NCI-H1694 (cell line): ENCODE data around the gene BMPER.

Source experiments
- DNase-seq: peaks from one replicate; lab custom pipeline; 2025; lab: John Stamatoyannopoulos, UW

Gene BMPER

DNA sequence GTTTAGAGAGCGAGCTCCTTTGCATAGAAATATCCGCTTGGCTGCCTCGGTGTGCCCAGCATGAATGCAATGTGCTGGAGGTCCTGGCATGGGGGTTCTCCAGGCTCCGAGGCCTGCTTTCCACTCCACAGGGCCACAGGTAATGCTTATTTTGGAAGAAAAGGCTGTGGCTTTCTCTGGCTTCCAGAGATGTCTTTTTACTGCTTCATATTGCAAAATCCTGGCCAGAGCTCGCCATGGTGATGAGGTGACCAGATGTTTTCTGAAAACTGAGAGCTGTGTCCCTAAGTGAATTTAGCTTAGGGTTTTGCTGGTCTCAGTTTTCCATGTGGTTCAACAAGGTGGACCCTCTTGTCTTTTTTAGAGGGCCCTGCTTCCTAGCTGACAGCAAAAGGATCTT is 65.2 kb downstream of the BMPER start:
- no peak for DNase-seq

DNA sequence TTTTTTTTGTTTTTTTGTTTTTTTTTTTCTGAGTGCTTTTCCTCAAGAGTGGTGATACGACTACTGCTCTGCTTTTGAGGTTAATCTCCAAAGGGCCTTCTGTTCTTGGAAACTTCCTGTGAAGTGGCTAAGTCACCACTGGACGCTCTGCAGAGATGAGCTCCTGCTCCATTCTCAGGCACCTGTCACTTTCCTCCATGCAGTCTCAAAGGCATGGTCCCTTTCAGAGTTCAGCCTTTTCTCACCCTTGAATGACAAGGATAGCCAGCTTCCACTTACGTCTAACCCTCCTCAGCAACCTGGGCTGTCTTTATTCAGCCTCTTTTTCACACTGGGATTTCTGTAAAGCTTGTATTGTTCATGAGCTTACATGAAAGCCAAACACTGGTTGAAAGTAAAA is 65.8 kb downstream of the BMPER start:
- no peak for DNase-seq

DNA sequence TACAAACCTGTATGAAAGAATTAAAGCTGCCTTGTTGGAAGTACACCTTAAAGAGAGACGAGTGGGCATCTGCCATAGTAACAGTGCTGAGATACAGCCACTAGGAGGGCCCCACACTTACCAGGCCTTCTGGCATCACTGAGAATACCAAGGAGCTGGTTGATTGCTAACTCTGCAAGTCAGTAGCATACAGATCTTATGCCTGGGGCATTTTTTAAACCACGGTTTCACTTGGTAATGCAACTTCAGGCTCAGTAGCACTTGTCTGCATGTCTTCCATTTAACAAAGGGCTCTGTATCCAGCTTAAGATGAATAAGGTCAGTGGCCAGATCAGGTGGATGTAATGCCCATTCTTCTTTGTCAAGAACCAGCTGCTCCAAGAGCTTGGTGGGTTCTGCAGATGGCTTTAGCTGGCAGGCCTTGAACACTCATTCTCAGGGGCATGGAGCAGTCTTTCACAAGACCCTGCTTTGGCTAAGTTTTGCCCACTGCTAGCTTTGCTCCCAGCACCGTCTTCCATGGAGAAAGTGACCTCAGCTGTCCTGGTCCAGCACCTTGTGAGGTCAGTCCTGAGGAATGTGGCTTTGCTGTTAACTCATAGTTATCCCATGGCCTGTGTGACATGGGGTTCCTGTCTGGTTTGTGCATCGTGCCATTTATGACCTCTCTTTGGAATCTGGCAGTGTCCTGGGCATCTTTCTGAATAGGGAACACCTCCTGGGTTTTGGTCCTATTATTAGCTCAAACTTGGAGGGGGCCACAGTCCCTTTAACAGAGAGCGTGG is 68.1 kb downstream of the BMPER start:
- no peak for DNase-seq

DNA sequence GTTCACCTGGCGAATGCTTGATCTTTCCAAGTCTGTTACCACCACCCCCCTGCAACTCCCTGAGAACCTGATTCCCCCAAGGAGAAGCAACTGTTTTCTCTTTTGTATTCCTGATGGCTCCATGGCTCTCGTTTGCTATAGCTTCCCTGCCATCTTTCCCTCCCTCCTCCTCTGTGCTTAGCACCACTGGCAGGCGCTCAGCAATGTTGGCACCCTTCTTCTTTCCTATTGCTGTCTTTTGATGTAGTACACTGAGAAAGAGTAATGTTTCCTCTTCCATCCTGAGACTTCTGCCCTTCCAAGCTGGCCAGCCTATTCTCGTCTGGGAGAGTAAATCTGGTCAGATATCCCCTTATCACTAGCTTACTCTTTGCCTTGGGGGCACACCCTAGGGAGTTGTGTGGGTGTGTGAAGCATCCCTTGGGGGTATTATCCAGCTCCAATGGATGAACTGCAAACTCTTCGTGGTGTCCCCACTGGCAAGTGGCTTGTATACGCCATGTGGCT is 74.0 kb downstream of the BMPER start:
- DNase-seq = no peak

DNA sequence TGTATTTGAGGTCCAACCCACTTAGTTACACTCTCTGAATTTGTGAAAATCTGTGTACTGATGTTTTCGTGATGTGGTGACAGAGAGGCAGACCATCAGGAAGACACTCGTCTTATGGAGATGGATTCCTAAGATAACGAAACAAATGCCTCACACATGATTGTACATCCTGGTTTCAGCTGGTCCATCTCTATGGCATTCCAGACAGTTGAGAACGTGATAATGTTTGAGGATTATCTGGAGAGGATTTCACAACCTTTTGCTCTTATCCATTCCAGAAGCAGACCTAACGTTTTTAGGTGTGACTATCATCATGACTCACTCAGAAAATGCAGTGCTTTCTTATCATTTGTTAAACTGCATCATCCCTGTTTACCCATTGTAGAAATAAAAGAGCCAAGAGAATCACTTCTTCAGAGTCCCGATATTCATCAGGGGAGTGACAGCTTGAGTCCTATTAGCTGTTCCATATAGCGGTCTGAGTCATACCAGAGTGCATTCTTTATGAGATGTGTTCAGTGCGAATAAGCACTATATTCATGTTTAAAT is 74.5 kb downstream of the BMPER start:
- DNase-seq = no peak

DNA sequence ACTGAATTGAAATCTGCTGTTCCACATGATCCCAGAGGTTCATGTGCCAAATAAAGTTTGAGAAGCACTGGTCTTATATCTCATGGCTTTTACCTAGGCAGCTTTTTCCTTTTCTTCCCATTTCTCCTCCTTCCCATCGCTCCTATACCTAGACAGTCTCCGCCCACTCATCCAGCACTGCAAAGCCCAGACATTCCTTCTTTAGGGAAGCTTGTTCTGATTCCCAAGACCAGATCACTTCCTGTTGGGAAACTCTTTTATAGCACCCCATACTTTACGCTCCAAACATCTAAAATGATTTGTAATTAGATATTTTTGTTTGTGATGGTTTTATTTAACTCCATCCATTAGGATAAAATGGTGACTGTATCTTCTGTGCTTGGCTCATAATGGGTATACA is 75.9 kb downstream of the BMPER start:
- DNase-seq = no peak

DNA sequence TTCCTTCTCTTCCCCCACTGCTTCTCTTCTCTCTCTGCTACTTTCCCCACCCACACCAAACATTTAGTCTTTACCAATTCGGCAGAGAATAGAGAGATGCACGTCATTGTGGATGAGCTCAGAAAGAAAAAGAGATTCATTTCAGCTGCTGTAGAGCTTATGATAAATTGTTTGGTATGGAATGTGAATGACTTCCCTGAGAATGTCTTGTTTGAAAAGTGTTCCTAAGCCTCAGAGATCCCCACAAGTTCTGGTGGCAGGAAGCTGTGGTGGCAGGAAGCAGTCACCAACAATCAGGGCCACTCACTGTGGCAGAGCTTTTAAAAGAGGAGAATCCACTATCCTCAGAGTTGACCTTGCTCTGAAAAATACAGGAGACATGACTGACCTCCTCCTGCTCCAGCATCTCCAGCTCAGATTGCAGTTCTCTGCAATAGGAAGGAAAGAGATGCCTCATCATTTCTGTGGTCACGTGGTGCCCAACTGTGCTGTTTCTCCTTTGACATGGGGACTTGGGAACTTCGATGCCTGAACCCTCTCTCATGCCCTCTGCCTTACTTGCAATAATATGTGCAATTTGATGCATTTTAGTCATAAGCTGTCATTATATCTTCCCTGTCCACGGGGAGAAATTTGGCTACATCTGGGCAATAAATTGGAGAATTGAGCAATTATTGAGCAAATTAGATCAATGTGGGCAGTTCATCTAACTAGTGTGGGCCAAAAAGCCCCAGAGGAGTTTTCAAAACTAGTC is 76.5 kb downstream of the BMPER start:
- no peak for DNase-seq

DNA sequence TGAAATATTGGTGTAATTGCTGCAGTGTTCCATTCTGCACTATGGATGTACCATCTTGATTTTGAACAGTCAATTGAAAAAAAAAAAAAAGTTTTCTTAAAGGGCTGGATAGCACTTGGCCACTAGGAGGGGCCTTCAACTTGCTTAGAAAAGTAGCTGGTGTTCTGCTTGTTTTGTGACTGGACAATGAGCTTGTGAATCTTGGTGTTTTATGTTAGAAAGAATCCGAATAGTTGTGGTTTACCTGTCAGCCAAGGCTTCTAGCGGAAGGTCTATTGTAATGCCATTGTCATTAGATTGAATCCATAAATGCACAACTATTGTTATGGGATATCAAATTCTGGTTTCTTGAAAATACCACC is 77.1 kb downstream of the BMPER start:
- no peak for DNase-seq

DNA sequence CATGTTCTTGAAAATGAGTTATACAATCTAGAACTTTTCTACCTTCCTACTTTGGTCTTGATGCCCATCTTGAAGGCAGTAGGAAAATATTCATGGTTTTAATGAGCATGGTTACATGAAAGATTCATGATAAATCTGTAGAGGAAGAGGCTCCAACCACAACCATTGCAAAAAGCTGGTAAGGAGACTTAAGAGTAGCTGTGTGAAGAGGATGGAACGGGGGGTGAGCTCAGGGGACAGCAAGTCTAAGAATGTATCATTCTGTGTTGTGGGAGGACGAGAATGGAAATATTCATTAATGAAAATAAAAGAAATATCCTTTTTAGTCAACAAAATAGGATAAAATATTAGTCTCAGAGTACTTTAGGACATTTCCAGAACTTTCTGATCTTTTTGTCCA is 81.1 kb downstream of the BMPER start:
- DNase-seq = no peak

DNA sequence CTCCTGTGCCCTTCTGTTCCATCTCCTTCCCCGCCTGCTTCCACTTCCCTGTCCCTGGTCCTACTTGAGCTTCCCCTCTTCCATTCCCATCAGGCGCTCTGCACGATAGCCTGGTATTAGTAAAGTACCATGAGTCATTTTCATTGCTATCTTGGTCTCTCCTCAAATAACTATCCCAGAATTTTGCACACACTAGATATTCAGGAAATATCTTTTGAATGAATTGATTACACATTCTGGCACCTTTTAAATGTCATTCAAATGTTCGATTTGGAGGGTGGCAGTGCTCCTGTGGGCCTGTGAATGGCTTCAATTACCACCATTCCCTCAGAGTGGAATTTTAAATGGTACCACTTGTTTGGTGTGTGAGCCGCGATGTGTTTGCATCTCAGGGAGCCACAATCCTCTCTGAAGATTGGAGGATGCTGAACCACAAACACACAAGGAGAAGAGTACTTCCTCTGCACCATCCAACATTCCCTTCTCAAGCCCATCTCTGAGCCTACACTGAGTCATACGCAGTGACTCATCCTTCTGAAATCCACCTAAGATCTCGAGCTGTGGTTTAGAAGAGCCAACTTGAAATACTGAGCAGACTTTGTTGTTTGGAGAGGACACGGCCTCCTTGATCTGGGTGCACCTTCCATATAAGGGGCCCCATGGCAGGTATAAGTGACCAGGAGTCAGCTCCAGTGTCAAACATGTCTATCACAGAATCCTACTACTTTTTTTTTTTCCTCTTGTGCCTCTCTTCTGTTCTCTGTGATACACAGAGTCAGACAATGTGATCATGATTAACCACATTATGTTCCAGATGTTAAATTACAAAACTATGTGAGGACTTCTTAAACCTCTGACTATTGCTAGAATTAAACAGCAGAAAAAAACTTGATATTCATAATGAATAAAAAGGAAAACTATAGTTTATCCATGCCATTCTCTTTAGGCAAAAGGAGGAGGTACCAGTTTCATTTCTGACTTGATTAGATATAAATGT is 81.9 kb downstream of the BMPER start:
- DNase-seq = no peak

DNA sequence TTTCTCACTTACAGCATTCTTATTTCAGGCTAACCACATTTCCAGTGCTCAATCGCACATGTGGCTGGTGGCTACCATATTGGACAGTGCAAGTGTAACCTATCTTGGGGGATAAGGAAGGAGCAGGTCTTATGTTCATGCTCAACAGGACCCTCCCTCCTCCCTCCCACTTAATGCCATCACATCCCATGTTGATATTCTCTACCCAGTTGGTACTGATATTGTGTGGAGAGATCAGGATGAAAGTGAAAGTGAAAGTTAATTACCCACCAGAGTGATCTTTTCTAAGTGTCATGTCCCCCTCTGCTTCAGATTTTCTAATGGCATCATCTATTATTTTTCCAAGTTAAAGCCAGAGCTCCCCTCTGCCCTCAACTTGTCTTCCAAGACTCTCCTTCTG is 91.6 kb downstream of the BMPER start:
- DNase-seq = no peak

DNA sequence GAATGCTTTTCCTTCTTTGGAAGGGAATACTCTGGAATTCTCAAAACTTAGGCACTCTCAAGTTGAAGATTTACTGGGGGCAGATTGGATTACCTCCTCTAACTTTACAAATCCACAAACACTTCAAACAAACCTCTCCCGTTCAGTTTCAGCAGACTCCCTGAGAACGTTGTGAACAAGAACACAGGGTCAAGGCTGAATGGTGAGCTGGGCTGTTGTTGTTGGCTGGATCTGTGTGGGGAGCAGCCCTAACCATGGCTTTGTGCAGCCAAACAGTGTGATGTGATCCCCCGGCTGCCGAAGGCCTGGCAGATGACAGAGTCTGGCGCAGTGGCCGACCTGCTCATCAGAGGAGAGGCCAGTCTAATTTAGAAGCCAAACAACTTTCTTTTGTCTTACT is 93.1 kb downstream of the BMPER start:
- no peak for DNase-seq

DNA sequence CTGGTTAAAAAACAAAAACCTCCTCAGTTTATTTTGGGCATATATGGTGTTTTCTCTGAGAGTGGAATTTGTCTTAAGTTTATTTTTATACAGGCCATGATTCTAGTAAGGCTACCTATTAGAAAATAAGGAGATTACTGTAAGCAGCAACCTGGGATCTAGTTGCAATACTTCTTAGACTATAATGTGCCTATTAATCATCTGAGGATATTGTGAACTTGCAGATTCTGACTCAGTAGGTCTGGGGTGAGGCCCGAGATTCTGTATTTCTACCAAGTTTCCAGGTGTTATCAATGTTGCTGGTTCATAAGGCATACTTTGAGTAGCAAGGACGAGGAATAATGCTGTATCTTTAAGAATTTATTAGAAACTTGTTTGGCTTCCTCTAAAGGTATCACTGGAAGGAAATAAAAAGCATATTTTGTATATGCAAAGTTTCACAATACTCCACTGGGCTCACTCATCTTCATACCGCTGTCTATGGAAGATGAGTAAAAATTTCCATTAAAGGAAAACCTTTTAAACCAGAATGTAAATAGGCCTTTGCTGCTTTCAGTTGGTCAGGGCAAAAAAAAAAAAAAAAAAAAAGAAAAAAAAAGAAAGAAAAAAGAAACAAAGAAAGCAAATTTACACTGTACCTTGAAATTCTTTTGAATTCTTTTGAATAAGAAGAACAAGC is 105.8 kb downstream of the BMPER start:
- no peak for DNase-seq

DNA sequence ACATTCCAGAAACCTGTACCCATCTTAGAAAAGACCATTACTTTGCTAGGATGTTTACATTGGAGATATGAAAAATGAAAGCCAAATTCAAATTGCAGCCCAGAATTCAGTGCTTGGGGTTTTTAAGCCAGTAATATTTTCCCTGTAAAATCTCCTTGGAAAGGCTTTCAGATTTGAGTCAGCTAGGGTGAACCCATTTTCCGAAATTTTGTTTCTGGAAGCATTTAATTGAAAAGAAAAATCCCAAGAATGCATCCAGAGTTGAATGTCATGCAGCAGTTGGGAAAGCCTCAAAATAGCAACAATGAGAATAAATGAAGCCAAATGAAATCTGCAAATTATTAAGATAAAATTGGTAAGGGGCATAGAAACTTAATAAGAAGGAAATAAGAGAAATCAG is 106.4 kb downstream of the BMPER start:
- DNase-seq = no peak

DNA sequence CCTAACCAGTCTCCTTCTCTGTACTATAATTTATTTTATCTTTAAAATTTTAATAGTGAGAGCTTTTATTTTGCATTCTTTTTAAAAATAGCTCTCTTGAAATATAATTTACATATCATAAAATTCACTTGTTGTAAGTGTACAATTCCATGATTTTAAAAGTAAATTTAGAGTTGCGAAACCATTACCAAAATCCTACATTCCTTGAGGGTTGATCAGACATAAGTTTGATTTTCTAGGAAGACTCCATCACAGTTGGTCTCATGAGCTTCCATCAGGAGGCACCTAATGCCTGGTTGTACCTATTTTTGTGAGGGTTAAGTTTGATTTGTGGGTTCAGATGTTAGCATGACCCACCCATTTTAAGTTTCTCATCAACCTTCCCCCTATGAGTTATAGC is 108.1 kb downstream of the BMPER start:
- DNase-seq = no peak

DNA sequence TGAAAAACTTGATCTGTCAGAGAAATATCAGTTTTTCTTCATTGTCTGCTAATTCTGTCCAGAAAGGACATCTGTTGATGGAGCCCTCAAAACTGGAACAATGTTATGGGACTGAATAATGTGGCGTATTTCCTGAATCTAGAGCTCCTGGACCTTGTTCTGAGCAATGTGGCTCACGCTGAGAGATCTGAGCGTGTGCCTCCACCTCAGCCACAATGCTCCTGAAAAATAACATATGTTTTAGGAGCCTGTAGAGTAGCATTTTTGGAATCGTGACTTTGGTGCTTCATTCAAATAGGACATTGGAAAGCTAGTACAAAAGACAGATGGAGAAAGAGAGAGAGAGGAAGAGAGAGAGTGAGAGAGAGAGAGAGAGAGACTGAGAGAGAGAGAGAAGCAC is 110.3 kb downstream of the BMPER start:
- DNase-seq = no peak

DNA sequence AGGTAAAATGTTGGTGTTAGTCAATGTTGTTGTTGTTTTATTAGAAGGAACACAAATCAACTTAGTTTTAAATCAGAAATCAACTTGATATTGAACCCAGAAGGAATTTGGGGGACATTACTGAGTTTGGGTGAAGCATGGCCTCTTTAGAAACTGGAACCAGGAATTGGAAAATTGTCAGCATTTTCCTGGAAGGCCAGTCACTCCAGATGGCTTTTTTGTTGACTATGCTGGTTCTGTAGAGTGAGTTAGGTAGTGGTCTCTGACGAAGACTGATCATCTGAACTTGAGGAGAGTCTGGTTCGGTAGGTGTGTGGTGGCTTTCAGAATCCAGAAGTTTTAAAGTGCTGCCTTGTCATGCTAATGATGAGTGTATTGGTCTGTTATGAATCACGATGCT is 111.5 kb downstream of the BMPER start:
- DNase-seq = no peak

DNA sequence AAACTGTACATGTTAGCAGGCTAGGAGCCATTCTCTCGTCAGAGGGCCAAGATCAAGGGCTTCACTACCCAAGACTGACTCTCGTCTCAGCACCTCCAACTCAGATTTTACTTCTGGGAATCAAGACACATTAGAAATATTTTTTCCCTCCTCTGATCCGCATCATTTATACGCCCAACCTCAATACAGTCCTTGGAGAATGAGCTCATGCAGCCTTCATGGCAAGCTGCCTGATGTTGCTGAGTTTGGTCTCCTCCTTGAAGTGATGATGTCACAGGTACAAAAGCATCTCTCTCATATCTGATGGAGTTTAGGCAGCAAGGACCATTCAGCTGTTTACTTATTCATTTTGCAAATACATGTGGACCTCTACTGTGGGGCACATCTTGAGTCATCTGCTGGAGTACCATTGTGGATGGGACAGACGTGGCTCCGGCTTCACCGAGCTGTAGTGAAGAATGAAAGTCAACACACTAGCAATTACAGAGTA is 114.0 kb downstream of the BMPER start:
- DNase-seq = no peak

DNA sequence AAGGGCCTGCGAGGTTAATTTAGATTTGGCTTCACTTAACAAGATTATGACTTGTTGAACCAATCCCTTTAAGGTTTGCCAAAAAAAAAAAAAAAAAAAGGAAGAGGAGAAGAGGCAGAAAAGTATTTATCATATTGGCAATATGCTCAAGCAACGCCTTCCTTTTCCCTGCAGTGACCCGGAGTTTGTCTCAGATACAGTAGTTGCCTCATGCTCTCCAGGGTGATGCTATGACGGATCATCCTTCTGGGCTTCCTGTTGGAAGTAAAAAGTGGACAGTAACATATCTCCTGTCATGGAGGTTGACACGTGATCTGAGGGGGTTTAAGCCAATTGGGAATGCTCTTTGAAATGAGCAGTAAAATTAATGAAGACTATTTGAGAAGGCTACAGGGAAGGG is 117.3 kb downstream of the BMPER start:
- no peak for DNase-seq

DNA sequence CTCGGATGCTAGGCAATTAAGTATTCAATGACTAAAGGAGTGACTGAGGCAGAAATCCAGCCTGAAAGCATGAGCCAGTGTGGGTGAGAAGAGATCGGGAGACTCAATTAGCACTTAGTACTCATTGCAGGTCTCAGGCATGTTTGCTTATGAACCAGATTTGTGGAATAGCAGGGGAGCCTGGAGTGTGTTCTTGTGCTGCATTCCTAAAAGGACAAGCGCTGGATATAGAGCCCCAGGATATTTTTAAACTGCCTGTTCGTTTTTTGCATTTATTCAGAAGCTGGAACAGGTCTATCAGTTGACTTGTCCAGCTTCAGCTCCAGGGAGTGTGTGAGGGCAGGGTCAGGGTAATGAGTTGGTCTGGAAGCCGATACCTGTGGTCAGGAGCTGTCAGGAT is 120.3 kb downstream of the BMPER start:
- no peak for DNase-seq

DNA sequence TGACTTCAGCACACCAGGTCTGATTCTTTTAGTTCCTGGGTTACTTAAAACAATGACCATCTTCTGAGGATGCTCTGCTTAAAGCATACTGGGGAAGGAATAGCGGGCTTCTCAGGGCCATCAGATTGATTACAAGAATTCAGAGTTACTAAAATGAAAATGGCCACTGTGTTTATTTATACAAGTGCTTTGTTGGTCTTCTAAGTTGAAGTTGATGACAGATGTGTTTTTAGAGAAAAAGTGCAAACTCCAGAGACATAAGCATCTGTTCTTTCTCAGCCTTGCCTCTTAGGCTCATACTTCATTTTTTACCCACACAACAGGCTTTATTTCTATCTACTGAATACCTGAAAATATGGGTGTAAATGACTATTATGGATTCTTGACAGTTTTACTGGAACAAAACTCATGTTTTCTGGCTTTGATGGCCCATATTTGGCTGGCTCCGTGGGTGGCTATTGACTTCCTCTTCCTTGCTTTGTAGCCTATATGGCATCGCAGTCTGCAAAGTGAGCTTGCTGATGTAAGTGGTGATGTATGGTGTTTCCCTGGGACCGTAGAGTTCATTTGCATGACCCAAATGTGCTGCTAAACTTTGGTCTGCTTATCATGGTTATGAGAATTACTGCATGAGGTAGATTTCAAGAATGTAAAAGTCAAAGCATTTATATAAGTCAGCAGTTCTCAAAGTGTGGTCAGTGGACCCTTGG is 121.3 kb downstream of the BMPER start:
- no peak for DNase-seq
